Ovary (tissue), 3 donors: ENCODE results near the gene TMEM132D.

ENCODE experiments used
- EP300 ChIP-seq: sonication (generic); formaldehyde crosslinking; IDR thresholded peaks from one replicate; pipeline ENCODE4 v1.6.1; 2017; ENCODE audit warnings: antibody characterized with exemption
- TF ChIP-seq, protein P1 (sequence below), 3 donors: fragments of 450-650 bp in 2 of 3; fragments of 200-600 bp in 1 of 3; IDR thresholded peaks; one replicate each; pipeline versions ENCODE4 v1.5.1 to v1.8.0; 2016 to 2022; ENCODE audit warnings: antibody characterized with exemption in 3 of 3, mild to moderate bottlenecking in 1 of 3
- donor health status: DM: no; HTN: no; CAD: no.

DNA sequence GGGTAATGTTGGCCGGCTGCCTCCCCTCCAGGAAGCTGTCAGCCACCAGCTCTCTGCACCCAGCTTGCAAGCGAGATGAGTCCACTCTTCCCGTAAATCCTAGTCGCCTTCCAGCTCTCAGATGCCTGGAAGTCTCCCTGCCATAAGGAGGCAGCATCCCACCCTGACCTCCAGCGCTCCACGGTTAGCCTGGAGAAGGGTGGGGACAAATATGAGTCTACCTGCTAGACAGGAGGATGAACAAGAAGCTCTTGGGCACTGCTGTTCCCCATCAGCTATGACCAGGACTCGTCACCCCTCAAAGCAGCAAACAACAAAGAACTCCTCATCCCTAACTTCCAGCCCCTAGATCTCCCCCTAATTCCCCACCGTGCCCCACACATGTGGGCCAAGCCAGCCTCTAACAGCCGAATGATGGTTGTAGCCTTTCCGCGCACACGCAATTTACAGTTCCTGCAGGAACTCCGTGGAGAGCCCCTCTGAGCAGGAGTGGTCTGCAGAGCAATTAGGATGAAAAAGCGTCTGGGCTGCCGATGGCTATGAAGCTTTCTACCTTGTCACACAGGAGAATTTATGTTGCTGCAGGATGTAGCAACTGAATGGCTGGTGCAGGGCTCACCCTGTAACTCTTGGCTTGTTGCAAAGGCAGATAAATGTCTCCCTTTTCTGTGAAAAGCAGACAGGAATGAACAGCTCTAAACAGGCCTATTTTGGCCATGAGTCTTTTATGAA is 869.1 kb downstream of the TMEM132D start:
- TF ChIP-seq, protein P1, sequence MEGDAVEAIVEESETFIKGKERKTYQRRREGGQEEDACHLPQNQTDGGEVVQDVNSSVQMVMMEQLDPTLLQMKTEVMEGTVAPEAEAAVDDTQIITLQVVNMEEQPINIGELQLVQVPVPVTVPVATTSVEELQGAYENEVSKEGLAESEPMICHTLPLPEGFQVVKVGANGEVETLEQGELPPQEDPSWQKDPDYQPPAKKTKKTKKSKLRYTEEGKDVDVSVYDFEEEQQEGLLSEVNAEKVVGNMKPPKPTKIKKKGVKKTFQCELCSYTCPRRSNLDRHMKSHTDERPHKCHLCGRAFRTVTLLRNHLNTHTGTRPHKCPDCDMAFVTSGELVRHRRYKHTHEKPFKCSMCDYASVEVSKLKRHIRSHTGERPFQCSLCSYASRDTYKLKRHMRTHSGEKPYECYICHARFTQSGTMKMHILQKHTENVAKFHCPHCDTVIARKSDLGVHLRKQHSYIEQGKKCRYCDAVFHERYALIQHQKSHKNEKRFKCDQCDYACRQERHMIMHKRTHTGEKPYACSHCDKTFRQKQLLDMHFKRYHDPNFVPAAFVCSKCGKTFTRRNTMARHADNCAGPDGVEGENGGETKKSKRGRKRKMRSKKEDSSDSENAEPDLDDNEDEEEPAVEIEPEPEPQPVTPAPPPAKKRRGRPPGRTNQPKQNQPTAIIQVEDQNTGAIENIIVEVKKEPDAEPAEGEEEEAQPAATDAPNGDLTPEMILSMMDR (IDR thresholded peaks at IDR 0.05): no peak
- TF ChIP-seq EP300: no peak
